ENCODE data around the gene PALD1.
"Not testable (repeated sequence)": the region's sequence is repeated elsewhere in the genome, so short reads cannot be mapped to it uniquely, and the experiment has no call there.

PALD1 gene

GRCh38 chr10:70605161-70605560 is 126.6 kb downstream of the PALD1 start:
- peaks cover 7% of the 10 kb centered on the region for H3K4me1 Mint-ChIP-seq
- H3K36me3 Mint-ChIP-seq: no peaks in the 10 kb centered on the region
- no peak for ATAC-seq
- no peak overlapping the region for H3K27ac Mint-ChIP-seq
- H3K27me3 Mint-ChIP-seq: no peaks in the 10 kb centered on the region
- H3K9me3 Mint-ChIP-seq: peaks cover 3% of the 10 kb centered on the region
- H3K4me3 Mint-ChIP-seq: no peak overlapping the region

- Mint-ChIP-seq H3K27me3 (no peaks in the 10 kb centered on the region), H3K27ac (no peak overlapping the region), H3K36me3 (no peaks in the 10 kb centered on the region), H3K4me3 (no peak overlapping the region), H3K4me1 (no peaks in the 10 kb centered on the region), H3K9me3 (peaks cover 3% of the 10 kb centered on the region)
- ATAC-seq: no peak
Observed at GRCh38 chr10:70607936-70608335, 129.4 kb downstream of the PALD1 start.

GRCh38 chr10:70613941-70614340 is 135.4 kb downstream of the PALD1 start:
- no peak for ATAC-seq
- no peak overlapping the region for H3K27ac Mint-ChIP-seq
- no peaks in the 10 kb centered on the region for H3K9me3 Mint-ChIP-seq
- H3K4me1 Mint-ChIP-seq: peaks cover 7% of the 10 kb centered on the region
- peaks cover 23% of the 10 kb centered on the region for H3K27me3 Mint-ChIP-seq
- no peak overlapping the region for H3K4me3 Mint-ChIP-seq
- H3K36me3 Mint-ChIP-seq: no peaks in the 10 kb centered on the region

GRCh38 chr10:70614364-70614763 is 135.8 kb downstream of the PALD1 start:
- not testable (repeated sequence) for H3K36me3 Mint-ChIP-seq, H3K4me3 Mint-ChIP-seq, H3K9me3 Mint-ChIP-seq, ATAC-seq, H3K4me1 Mint-ChIP-seq, H3K27ac Mint-ChIP-seq
- H3K27me3 Mint-ChIP-seq: peaks cover 23% of the 10 kb centered on the region

GRCh38 chr10:70615211-70615610 is 136.6 kb downstream of the PALD1 start:
- Mint-ChIP-seq H3K4me3 (no peak overlapping the region), H3K27ac (no peak overlapping the region), H3K36me3 (peaks cover 3% of the 10 kb centered on the region), H3K9me3 (peaks cover 5% of the 10 kb centered on the region), H3K4me1 (peaks cover 7% of the 10 kb centered on the region), H3K27me3 (peaks cover 23% of the 10 kb centered on the region)
- no peak for ATAC-seq

- Mint-ChIP-seq H3K4me1 (peaks cover 7% of the 10 kb centered on the region), H3K27me3 (peaks cover 23% of the 10 kb centered on the region), H3K4me3 (no peak overlapping the region), H3K36me3 (peaks cover 6% of the 10 kb centered on the region), H3K27ac (no peak overlapping the region), H3K9me3 (peaks cover 7% of the 10 kb centered on the region)
- no peak for ATAC-seq
Observed at GRCh38 chr10:70615784-70616522, 137.4 kb downstream of the PALD1 start.

GRCh38 chr10:70616761-70617160 is 138.2 kb downstream of the PALD1 start:
- no peak overlapping the region for H3K4me3 Mint-ChIP-seq
- no peak overlapping the region for H3K27ac Mint-ChIP-seq
- peaks cover 7% of the 10 kb centered on the region for H3K4me1 Mint-ChIP-seq
- H3K9me3 Mint-ChIP-seq: peaks cover 10% of the 10 kb centered on the region
- H3K27me3 Mint-ChIP-seq: peaks cover 23% of the 10 kb centered on the region
- no peak for ATAC-seq
- H3K36me3 Mint-ChIP-seq: peaks cover 10% of the 10 kb centered on the region

Data from stimulated activated memory B cell treated with anti-CD40 and anti-IgM and Interleukin-4, amounts not matched to agents 10 μg/mL and 1 μg/mL and 100 μg/mL, for 72 hours (primary cell).